ENCODE measurements around the gene SAMD3. TPM values are rescaled to one million over a fixed set of nuclear protein-coding genes. Genes with fewer than 3 reads are reported as not detected.

Gene SAMD3, protein sequence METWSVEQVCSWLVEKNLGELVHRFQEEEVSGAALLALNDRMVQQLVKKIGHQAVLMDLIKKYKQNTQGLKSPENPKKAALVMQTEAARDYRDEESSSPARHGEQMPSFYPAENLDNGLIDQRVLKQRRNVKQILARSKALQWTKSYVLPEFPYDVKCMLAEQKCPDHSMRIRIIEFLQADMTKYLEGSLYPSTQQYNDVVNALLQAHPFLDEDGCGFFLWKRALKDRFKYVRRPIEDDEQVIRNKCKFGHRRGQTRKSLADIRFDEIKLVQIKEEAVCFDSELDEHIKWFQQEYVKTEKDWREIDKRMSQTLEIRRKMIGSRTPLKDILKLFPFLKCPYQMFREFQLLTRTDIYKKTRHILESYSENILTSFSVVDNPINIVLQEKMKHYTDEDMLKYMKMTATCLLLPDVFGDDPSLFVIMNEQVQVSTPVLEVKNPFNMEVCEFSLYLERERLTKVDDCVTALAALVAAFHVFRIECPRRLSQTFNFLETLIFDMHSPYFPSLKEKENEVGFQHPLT
- not detected for polyA plus RNA-seq (2012; ENCODE audit: insufficient read length, low read depth)

DNA sequence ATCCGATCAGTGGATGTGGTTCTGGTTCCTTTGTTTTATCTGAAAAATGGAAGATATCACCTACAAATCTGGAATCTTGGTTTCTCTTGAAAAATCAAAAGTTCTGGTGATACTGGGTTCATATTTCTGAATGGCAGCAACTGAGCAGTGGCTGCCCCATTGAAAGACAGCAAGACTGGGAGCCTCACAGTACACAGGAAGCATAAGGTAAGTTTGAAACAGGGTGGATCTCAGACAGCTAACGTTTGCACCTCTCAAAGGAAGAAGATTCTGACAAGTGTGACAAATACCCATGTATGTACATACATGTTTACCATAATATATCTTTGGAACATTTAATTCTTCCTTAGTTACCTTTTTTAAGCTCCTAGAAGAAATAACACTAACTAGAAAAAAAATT, at the start of gene SAMD3:
TSS of gene SAMD3 (minus strand) at position 177 of the 400 bp plus-strand sequence. CDS start 7,678 bp downstream, outside the sequence.
- TF ChIP-seq, protein P1, sequence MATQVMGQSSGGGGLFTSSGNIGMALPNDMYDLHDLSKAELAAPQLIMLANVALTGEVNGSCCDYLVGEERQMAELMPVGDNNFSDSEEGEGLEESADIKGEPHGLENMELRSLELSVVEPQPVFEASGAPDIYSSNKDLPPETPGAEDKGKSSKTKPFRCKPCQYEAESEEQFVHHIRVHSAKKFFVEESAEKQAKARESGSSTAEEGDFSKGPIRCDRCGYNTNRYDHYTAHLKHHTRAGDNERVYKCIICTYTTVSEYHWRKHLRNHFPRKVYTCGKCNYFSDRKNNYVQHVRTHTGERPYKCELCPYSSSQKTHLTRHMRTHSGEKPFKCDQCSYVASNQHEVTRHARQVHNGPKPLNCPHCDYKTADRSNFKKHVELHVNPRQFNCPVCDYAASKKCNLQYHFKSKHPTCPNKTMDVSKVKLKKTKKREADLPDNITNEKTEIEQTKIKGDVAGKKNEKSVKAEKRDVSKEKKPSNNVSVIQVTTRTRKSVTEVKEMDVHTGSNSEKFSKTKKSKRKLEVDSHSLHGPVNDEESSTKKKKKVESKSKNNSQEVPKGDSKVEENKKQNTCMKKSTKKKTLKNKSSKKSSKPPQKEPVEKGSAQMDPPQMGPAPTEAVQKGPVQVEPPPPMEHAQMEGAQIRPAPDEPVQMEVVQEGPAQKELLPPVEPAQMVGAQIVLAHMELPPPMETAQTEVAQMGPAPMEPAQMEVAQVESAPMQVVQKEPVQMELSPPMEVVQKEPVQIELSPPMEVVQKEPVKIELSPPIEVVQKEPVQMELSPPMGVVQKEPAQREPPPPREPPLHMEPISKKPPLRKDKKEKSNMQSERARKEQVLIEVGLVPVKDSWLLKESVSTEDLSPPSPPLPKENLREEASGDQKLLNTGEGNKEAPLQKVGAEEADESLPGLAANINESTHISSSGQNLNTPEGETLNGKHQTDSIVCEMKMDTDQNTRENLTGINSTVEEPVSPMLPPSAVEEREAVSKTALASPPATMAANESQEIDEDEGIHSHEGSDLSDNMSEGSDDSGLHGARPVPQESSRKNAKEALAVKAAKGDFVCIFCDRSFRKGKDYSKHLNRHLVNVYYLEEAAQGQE (IDR thresholded peaks at IDR 0.05; ENCODE audit: insufficient read depth in 1 of 2, low read depth in 2 of 2, low read length in 2 of 2), result no peak
- TF ChIP-seq TAF1 (IDR thresholded peaks at IDR 0.05; ENCODE audit: borderline replicate concordance, insufficient read depth, low read length), result no peak
- TF ChIP-seq POLR2AphosphoS5 (IDR thresholded peaks at IDR 0.05; ENCODE audit: low read depth, low read length), result no peak

DNA sequence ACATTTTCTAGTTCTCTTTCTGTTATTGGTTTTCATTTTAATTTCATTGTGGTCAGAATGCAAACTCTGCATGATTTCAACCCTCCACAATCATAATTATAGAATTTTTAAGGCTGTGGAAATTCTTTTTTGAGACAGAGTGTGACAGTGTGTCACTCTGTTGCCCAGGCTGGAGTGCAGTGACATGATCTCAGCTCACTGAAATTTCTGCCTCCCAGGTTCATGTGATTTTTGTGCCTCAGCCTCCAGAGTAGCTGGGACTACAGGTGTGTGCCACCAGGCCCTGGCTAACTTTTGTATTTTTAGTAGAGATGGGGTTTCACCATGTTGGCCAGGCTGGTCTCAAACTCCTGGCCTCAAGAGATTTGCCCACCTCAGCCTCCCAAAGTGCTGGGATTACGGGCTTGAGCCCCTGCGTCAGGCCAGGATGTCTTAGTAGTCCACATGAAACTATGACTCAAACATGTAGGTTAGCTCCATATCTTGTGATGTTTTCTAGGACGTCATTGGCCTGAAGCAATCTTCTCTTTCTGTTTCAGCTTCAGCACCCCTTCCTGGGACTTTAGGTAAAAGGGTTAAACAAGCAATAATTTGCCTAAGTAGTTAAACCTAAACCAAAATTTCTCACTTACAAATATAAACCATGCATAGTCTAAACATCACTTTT, 47.4 kb upstream of the SAMD3 start:
- TF ChIP-seq POLR2AphosphoS5 (IDR thresholded peaks at IDR 0.05; ENCODE audit: low read depth, low read length) (no peak), SIN3A (IDR thresholded peaks at IDR 0.05; ENCODE audit: borderline replicate concordance, insufficient read depth, low read length) (no peak), FOXP2 (optimal IDR thresholded peaks at IDR 0.05; ENCODE audit: borderline replicate concordance, extremely low read depth, extremely low read length, insufficient read depth) (no peak), TAF1 (IDR thresholded peaks at IDR 0.05; ENCODE audit: borderline replicate concordance, insufficient read depth, low read length) (no peak)
- TF ChIP-seq, protein P1 (IDR thresholded peaks at IDR 0.05; ENCODE audit: insufficient read depth in 1 of 2, low read depth in 2 of 2, low read length in 2 of 2), result no peak

DNA sequence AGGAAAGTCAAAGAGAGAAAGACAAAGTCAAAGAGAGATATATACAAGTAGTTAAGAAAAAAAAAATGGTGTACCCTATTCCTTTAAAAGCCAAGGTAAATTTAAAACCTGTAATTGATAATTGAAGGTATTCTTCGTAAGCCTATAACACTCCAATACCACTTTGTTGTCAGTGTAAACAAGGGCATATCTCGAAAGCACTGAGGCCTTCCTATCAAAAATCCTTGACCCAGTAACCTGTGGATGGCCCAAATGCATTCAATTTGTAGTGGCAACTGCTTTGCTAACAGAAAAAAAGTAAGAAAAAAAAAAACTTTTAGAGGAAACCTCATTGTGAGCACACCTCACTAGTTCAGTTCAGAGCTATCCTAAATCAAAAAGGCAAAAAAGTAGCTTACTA, 39.3 kb upstream of the SAMD3 start:
- TF ChIP-seq POLR2AphosphoS5 (IDR thresholded peaks at IDR 0.05; ENCODE audit: low read depth, low read length) (no peak), FOXP2 (optimal IDR thresholded peaks at IDR 0.05; ENCODE audit: borderline replicate concordance, extremely low read depth, extremely low read length, insufficient read depth) (no peak), TAF1 (IDR thresholded peaks at IDR 0.05; ENCODE audit: borderline replicate concordance, insufficient read depth, low read length) (no peak), SIN3A (IDR thresholded peaks at IDR 0.05; ENCODE audit: borderline replicate concordance, insufficient read depth, low read length) (no peak)
- TF ChIP-seq, protein P1 (IDR thresholded peaks at IDR 0.05; ENCODE audit: insufficient read depth in 1 of 2, low read depth in 2 of 2, low read length in 2 of 2), result no peak

DNA sequence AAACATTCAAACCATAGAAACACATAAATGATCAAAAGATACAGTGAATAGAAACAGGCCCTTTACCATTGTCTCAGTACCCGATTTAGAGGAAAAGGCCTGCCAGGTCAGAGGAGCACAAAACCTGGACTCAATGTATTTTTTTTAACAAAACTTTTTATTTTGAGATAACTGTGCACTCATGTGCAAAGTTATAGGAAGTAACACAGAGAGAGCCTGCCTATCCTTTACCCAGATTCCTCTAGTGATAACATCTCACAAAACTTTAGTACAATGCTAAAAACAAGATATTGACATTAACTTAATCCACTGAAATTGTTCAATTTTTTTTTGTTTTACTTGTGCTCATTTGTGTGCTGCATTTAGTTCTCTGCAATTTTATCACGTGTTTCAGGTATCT, 36.8 kb upstream of the SAMD3 start:
- no peak for TF ChIP-seq SIN3A (IDR thresholded peaks at IDR 0.05; ENCODE audit: borderline replicate concordance, insufficient read depth, low read length)
- TF ChIP-seq, protein P1 (IDR thresholded peaks at IDR 0.05; ENCODE audit: insufficient read depth in 1 of 2, low read depth in 2 of 2, low read length in 2 of 2), result no peak
- TF ChIP-seq POLR2AphosphoS5 (IDR thresholded peaks at IDR 0.05; ENCODE audit: low read depth, low read length), result no peak
- TF ChIP-seq FOXP2 (optimal IDR thresholded peaks at IDR 0.05; ENCODE audit: borderline replicate concordance, extremely low read depth, extremely low read length, insufficient read depth), result no peak
- no peak for TF ChIP-seq TAF1 (IDR thresholded peaks at IDR 0.05; ENCODE audit: borderline replicate concordance, insufficient read depth, low read length)
